Activated naive CD4-positive, alpha-beta T cell treated with anti-CD3 and anti-CD28 coated beads, Interleukin-2, amount 50 U/mL, for 24 hours (primary cell): ENCODE results near the gene MYH7.
"Not testable (repeated sequence)": the region's sequence is repeated elsewhere in the genome, so short reads cannot be mapped to it uniquely, and the experiment has no call there.

ENCODE experiments used
- H3K27ac Mint-ChIP-seq: one replicate; pipeline ENCODE4 v1.8.0; 2021; ENCODE audit warnings: mild to moderate bottlenecking, mixed read lengths
- H3K27me3 Mint-ChIP-seq: one replicate; pipeline ENCODE4 v1.8.0; 2021; ENCODE audit warnings: mixed read lengths
- H3K36me3 Mint-ChIP-seq: one replicate; pipeline ENCODE4 v1.8.0; 2021; ENCODE audit warnings: mixed read lengths
- H3K4me1 Mint-ChIP-seq: one replicate; pipeline ENCODE4 v1.8.0; 2021; ENCODE audit warnings: mixed read lengths
- H3K4me3 Mint-ChIP-seq: one replicate; pipeline ENCODE4 v1.8.0; 2021; ENCODE audit warnings: mild to moderate bottlenecking, mixed read lengths
- H3K9me3 Mint-ChIP-seq: one replicate; pipeline ENCODE4 v1.8.0; 2021; ENCODE audit warnings: mixed read lengths

Gene MYH7

GRCh38 chr14:23457587-23458445, 22.4 kb upstream of the MYH7 start:
- H3K36me3 Mint-ChIP-seq = no peaks in the 10 kb centered on the region
- H3K4me3 Mint-ChIP-seq = no peak overlapping the region
- no peaks in the 10 kb centered on the region for H3K4me1 Mint-ChIP-seq
- H3K9me3 Mint-ChIP-seq = no peaks in the 10 kb centered on the region
- H3K27me3 Mint-ChIP-seq = peaks cover 23% of the 10 kb centered on the region
- no peak overlapping the region for H3K27ac Mint-ChIP-seq

DNA sequence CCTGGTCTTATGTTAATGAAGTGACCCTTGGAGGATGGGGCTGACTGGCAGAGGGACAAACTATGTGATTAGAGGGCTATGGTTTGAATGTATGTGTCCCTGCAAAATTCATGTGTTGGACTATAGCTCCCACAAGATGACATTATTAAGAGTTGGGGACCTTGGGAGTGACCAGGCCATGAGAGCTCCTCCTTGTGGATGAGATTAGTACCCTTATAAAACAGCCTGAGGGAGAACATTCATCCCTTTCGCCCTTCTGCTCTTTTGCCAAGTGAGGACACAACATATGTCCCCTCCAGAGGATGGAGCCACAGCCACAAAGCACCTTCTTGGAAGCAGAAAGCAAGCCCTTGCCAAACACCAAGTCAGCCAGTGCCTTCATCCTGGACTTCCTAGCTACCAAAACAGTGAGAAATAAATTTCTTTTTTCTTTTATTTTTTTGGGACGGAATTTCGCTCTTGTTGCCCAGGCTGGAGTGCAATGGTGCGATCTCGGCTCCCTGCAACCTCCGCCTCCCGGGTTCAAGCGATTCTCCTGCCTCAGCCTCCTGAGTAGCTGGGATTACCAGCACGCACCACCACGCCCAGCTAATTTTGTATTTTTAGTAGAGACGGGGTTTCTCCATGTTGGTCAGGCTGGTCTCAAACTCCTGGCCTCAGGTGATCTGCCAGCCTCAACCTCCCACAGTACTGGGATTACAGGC, 21.6 kb upstream of the MYH7 start:
- not testable (repeated sequence) for H3K36me3 Mint-ChIP-seq, H3K4me1 Mint-ChIP-seq, H3K9me3 Mint-ChIP-seq, H3K4me3 Mint-ChIP-seq, H3K27ac Mint-ChIP-seq
- peaks cover 23% of the 10 kb centered on the region for H3K27me3 Mint-ChIP-seq

DNA sequence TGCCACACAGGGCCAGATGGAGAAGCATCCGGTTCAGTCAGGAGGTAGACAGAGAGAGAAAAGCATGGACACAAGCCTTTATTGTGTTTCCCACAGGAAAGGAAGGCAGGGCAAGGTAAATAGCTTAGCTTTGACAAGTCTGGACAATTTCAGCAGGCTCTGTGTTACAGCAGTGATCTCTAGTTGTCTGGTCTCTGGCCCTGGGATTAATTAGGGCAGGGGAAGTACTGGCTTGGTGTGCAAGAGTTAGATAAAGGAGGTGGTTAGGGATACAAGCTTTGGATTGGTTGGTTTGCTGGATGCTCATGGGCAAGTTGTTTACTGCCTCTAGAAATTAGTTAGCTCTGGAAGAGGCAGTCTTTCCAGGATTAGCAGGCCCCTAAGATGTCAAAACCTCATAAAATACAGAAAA, 19.0 kb upstream of the MYH7 start:
- peaks cover 19% of the 10 kb centered on the region for H3K27me3 Mint-ChIP-seq
- no peaks in the 10 kb centered on the region for H3K36me3 Mint-ChIP-seq
- no peaks in the 10 kb centered on the region for H3K9me3 Mint-ChIP-seq
- H3K27ac Mint-ChIP-seq = no peak overlapping the region
- H3K4me1 Mint-ChIP-seq = no peaks in the 10 kb centered on the region
- H3K4me3 Mint-ChIP-seq = no peak overlapping the region

GRCh38 chr14:23452237-23452636, 16.8 kb upstream of the MYH7 start:
- H3K27ac Mint-ChIP-seq = no peak overlapping the region
- H3K27me3 Mint-ChIP-seq = peaks cover 17% of the 10 kb centered on the region
- H3K9me3 Mint-ChIP-seq = no peaks in the 10 kb centered on the region
- no peak overlapping the region for H3K4me3 Mint-ChIP-seq
- no peaks in the 10 kb centered on the region for H3K4me1 Mint-ChIP-seq
- no peaks in the 10 kb centered on the region for H3K36me3 Mint-ChIP-seq

GRCh38 chr14:23450379-23450778, 14.9 kb upstream of the MYH7 start:
- H3K4me3 Mint-ChIP-seq = no peak overlapping the region
- H3K27ac Mint-ChIP-seq = no peak overlapping the region
- no peaks in the 10 kb centered on the region for H3K4me1 Mint-ChIP-seq
- H3K9me3 Mint-ChIP-seq = no peaks in the 10 kb centered on the region
- H3K36me3 Mint-ChIP-seq = no peaks in the 10 kb centered on the region
- H3K27me3 Mint-ChIP-seq = peaks cover 10% of the 10 kb centered on the region

DNA sequence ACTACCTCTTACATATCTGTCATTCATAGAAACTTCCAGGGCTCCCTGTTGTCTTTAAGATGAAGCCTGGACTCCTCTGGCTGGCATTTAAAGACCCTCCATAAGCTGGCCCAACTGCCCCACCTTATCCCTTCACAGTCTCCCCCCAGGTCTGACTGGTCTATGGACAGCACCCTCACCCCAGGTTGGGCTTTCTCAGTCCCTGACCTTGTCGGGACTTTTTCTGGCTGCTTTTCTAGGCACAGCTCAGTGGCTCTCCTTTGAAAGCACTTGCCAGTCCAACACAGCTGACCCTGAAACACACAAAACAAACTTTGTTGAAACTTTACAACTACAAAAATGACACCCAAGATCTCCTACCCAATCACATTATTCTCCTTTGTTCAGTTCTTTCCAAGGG, 13.9 kb upstream of the MYH7 start:
- H3K27ac Mint-ChIP-seq = peak overlapping the region; percentile 30
- H3K27me3 Mint-ChIP-seq = peaks cover 6% of the 10 kb centered on the region

GRCh38 chr14:23447361-23448350, 12.2 kb upstream of the MYH7 start:
- Mint-ChIP-seq H3K9me3 (no peaks in the 10 kb centered on the region), H3K27ac (peak overlapping the region; percentile 30)

More for the DNA sequence above, 13.9 kb upstream of the MYH7 start:
- Mint-ChIP-seq H3K4me1 (no peaks in the 10 kb centered on the region), H3K4me3 (no peak overlapping the region), H3K36me3 (no peaks in the 10 kb centered on the region), H3K9me3 (no peaks in the 10 kb centered on the region)

DNA sequence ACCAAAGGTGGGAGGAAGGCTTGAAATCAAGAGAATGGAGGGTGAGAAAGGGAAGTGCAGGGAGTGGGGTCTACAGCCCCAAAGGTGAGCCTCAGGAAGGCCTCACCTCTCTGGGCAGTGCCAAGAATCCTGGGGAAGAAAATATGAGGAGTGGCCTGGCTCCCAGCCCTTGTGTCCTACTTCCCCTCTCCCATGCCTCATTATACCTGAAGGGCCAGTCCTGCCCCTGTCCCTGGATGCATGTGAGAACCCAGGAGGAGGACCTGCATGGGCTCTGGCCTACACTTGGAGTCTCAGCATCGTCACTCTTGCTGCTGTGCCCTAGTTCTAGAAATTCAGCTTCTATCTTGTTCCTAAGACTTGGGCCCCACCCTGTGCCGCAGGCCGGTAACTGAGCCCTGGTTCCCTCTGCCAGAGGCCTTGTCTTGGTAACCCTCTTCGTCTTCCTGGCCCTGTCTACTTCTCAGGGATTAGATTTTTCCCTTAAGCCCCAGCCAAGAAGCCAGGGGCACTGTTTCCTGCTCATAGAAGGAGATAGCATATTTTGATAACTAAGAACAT, 10.9 kb upstream of the MYH7 start:
- Mint-ChIP-seq H3K27me3 (peaks cover 3% of the 10 kb centered on the region), H3K27ac (no peak overlapping the region), H3K36me3 (no peaks in the 10 kb centered on the region), H3K4me3 (no peak overlapping the region), H3K9me3 (no peaks in the 10 kb centered on the region), H3K4me1 (no peaks in the 10 kb centered on the region)

More at GRCh38 chr14:23447361-23448350, 12.2 kb upstream of the MYH7 start:
- Mint-ChIP-seq H3K4me3 (no peak overlapping the region), H3K4me1 (no peaks in the 10 kb centered on the region), H3K27me3 (peaks cover 2% of the 10 kb centered on the region), H3K36me3 (no peaks in the 10 kb centered on the region)

DNA sequence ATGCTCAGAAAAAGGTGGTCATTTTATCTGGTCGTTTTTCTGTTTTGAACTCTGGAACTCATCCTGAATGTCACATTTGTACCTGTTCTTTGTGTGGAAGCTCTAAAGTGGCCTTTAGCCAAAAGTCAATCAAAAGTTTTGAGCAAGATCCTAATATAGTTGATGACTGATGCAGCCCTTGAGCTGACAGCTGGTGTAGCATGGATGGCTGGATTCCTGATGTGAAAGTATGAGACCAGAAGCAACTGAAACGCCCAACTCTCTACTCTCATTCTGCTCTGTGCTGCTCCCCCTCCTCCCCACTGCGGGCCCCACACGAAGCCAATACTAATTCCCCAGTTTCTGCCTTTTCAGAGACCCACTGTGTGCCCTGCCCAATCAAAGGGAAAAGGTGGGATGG, 10.3 kb upstream of the MYH7 start:
- Mint-ChIP-seq H3K4me3 (no peak overlapping the region), H3K4me1 (no peaks in the 10 kb centered on the region), H3K27me3 (peaks cover 3% of the 10 kb centered on the region), H3K9me3 (no peaks in the 10 kb centered on the region), H3K36me3 (no peaks in the 10 kb centered on the region), H3K27ac (no peak overlapping the region)

DNA sequence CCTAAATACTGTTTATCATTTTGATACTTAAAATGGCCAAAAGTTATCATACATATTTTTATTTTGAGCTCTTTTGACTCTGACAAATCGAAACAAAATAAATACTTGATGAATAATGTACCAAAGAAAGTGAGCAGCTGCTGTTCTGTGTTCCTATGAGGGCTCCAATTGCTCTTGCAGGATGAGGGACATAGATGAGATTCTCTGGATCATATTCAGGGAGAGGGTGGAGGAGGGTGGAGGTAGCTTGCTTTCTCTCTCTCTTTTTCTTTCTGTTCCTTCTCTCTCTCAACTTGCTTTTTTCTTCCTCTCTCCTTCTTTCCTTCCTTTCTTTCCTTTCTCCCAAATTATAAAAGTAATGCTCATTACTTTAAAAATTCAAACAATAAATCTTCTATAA, 8.9 kb upstream of the MYH7 start:
- H3K4me1 Mint-ChIP-seq = no peaks in the 10 kb centered on the region

GRCh38 chr14:23443881-23444280, 8.4 kb upstream of the MYH7 start:
- H3K27me3 Mint-ChIP-seq = peaks cover 3% of the 10 kb centered on the region
- H3K4me3 Mint-ChIP-seq = no peak overlapping the region
- no peaks in the 10 kb centered on the region for H3K4me1 Mint-ChIP-seq
- no peak overlapping the region for H3K27ac Mint-ChIP-seq
- no peaks in the 10 kb centered on the region for H3K36me3 Mint-ChIP-seq
- no peaks in the 10 kb centered on the region for H3K9me3 Mint-ChIP-seq

More for the DNA sequence above, 8.9 kb upstream of the MYH7 start:
- H3K27ac Mint-ChIP-seq = no peak overlapping the region
- no peaks in the 10 kb centered on the region for H3K36me3 Mint-ChIP-seq
- peaks cover 3% of the 10 kb centered on the region for H3K27me3 Mint-ChIP-seq
- no peak overlapping the region for H3K4me3 Mint-ChIP-seq
- H3K9me3 Mint-ChIP-seq = no peaks in the 10 kb centered on the region

- Mint-ChIP-seq H3K27me3 (peaks cover 3% of the 10 kb centered on the region), H3K27ac (no peak overlapping the region), H3K36me3 (no peaks in the 10 kb centered on the region), H3K4me1 (no peaks in the 10 kb centered on the region), H3K4me3 (no peak overlapping the region), H3K9me3 (no peaks in the 10 kb centered on the region)
Observed at GRCh38 chr14:23443411-23443812, 8.0 kb upstream of the MYH7 start.

GRCh38 chr14:23442721-23443356, 7.4 kb upstream of the MYH7 start:
- no peaks in the 10 kb centered on the region for H3K36me3 Mint-ChIP-seq
- no peak overlapping the region for H3K4me3 Mint-ChIP-seq
- no peaks in the 10 kb centered on the region for H3K9me3 Mint-ChIP-seq
- H3K27me3 Mint-ChIP-seq = peaks cover 3% of the 10 kb centered on the region
- H3K4me1 Mint-ChIP-seq = no peaks in the 10 kb centered on the region
- H3K27ac Mint-ChIP-seq = no peak overlapping the region

DNA sequence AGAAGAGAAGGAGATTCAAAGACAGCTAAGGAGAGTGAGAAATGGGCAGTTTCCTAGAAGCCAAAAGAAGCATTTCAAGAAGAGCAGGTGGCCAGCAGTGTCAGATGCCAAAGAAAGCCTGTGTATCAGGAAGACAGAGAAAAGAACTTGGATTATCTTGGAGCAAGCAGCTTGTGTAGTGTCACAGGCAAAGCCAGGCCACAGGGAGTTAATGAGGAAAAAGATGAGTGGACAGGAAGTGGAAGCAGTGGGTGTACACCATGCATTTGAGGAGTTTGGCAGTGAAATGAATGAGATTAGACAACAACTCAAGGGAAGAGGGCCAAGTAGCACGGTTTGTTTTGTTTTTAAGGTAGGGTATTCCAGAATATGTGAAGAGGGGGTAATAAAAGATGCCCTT, 5.6 kb upstream of the MYH7 start:
- Mint-ChIP-seq H3K4me1 (no peaks in the 10 kb centered on the region), H3K27me3 (peaks cover 3% of the 10 kb centered on the region), H3K27ac (no peak overlapping the region), H3K36me3 (no peaks in the 10 kb centered on the region), H3K4me3 (no peak overlapping the region), H3K9me3 (no peaks in the 10 kb centered on the region)
